Transverse colon (tissue), 4 donors: ENCODE measurements around the gene ORC4.

ENCODE experiments used
- EP300 ChIP-seq: sonication (generic); formaldehyde crosslinking; IDR thresholded peaks from one replicate; pipeline ENCODE4 v1.6.1; 2017; ENCODE audit warnings: antibody characterized with exemption, low read depth
- POLR2A ChIP-seq: fragments of 450-650 bp; IDR thresholded peaks from one replicate; pipeline ENCODE4 v1.6.1; 2016; ENCODE audit warnings: antibody characterized with exemption, mild to moderate bottlenecking, moderate library complexity
- POLR2AphosphoS5 ChIP-seq, 3 donors: sonication (generic); formaldehyde crosslinking; IDR thresholded peaks; one replicate each; pipeline ENCODE4 v1.6.1; 2016; ENCODE audit warnings: antibody characterized with exemption in 3 of 3
- TF ChIP-seq, protein P1 (sequence below), 5 experiments: fragments of 200-600 bp in 3 of 5; fragments of 450-650 bp in 2 of 5; sonication (generic) in 3 of 5; IDR thresholded peaks; 1 replicate in 2 of 5; 2 replicates in 3 of 5; pipeline ENCODE4 v1.5.1; 2016 to 2017; ENCODE audit warnings: antibody characterized with exemption in 5 of 5, inconsistent platforms in 3 of 5, mild to moderate bottlenecking in 2 of 5, moderate library complexity in 1 of 5

DNA sequence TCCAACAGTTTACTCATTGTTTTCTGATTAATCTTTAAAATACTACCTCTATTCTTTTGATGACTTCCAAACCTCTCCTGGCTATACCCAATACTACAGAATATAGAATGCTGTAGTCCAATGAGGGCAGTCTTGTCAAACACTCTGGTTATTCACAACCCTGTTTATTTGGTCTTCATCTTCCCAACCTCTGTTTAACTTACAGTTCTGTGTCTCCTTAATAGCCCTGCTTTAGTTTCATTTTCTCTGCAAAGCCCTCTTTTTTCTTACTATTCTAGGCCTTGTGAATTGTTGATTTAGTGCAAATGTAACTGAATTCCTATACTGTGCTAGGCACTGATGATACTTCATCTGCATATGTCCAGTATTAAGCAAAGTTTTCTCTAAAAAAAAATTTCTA, 135.7 kb downstream of the ORC4 start:
- TF ChIP-seq, protein P1, sequence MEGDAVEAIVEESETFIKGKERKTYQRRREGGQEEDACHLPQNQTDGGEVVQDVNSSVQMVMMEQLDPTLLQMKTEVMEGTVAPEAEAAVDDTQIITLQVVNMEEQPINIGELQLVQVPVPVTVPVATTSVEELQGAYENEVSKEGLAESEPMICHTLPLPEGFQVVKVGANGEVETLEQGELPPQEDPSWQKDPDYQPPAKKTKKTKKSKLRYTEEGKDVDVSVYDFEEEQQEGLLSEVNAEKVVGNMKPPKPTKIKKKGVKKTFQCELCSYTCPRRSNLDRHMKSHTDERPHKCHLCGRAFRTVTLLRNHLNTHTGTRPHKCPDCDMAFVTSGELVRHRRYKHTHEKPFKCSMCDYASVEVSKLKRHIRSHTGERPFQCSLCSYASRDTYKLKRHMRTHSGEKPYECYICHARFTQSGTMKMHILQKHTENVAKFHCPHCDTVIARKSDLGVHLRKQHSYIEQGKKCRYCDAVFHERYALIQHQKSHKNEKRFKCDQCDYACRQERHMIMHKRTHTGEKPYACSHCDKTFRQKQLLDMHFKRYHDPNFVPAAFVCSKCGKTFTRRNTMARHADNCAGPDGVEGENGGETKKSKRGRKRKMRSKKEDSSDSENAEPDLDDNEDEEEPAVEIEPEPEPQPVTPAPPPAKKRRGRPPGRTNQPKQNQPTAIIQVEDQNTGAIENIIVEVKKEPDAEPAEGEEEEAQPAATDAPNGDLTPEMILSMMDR (IDR thresholded peaks at IDR 0.05) = no peak
- no peak for TF ChIP-seq POLR2AphosphoS5 (IDR thresholded peaks at IDR 0.05)
- no peak for TF ChIP-seq EP300
- TF ChIP-seq POLR2A = no peak
